SU-DHL-6 (cell line): ENCODE results near the gene PIGB.

Experiments used
- H2AFZ ChIP-seq: fragments of 200-600 bp; sonication (generic); 2 replicates; pipeline ENCODE4 v1.6.1; 2014; ENCODE audit warnings: low read depth, mild to moderate bottlenecking, moderate library complexity, mixed read lengths, antibody characterized with exemption, low read length; ENCODE audit not compliant: severe bottlenecking
- H3F3A ChIP-seq: fragments of 200-600 bp; shearing (Covaris generic); 2 replicates; pipeline ENCODE4 v1.6.0; 2016; ENCODE audit warnings: antibody characterized with exemption, mild to moderate bottlenecking; ENCODE audit not compliant: insufficient read depth
- H3K27ac ChIP-seq: fragments of 200-600 bp; sonication (generic); 2 replicates; pipeline ENCODE4 v1.5.1; 2016; ENCODE audit warnings: low read depth, mild to moderate bottlenecking, low read length, moderate library complexity, mixed read lengths
- H3K27me3 ChIP-seq: fragments of 200-600 bp; sonication (generic), shearing (Covaris generic); 2 replicates; pipeline ENCODE4 v1.6.0; 2014; ENCODE audit warnings: mild to moderate bottlenecking, low read length
- H3K36me3 ChIP-seq: fragments of 200-600 bp; sonication (generic); 2 replicates; pipeline ENCODE4 v1.6.1; 2014; ENCODE audit warnings: mild to moderate bottlenecking, low read length, mixed read lengths
- H3K4me2 ChIP-seq: fragments of 300-600, 200-600 bp; shearing (Covaris generic), sonication (generic); 2 replicates; pipeline ENCODE4 v1.6.0; 2014; ENCODE audit warnings: low read length, low read depth, mild to moderate bottlenecking; ENCODE audit not compliant: poor library complexity, severe bottlenecking
- H3K4me3 ChIP-seq: fragments of 200-600 bp; sonication (generic); 2 replicates; pipeline ENCODE4 v1.5.1; 2014; ENCODE audit warnings: antibody characterized with exemption, low read length, mild to moderate bottlenecking, mixed read lengths; ENCODE audit not compliant: insufficient read depth, poor library complexity, severe bottlenecking
- H3K79me2 ChIP-seq: fragments of 200-600 bp; sonication (generic); 2 replicates; pipeline ENCODE4 v1.6.1; 2014; ENCODE audit warnings: mild to moderate bottlenecking, low read length, moderate library complexity; ENCODE audit not compliant: insufficient read depth
- H3K9ac ChIP-seq: fragments of 200-600 bp; sonication (generic); 2 replicates; pipeline ENCODE4 v1.7.0; 2014; ENCODE audit warnings: mild to moderate bottlenecking, low read length
- H3K9me2 ChIP-seq: fragments of 200-600 bp; sonication (generic); replicated peaks from 2 replicates; pipeline ENCODE4 v1.6.1; 2014; ENCODE audit warnings: low read length; ENCODE audit not compliant: insufficient read depth
- H3K9me3 ChIP-seq: fragments of 200-600 bp; sonication (generic); 2 replicates; pipeline ENCODE4 v1.6.1; 2014; ENCODE audit warnings: low read length, mixed read lengths; ENCODE audit not compliant: insufficient read depth
- H4K20me1 ChIP-seq: fragments of 200-600 bp; sonication (generic); 2 replicates; pipeline ENCODE4 v1.6.1; 2014; ENCODE audit warnings: low read depth, mild to moderate bottlenecking, antibody characterized with exemption, low read length, moderate library complexity, mixed read lengths
- EZH2phosphoT487 ChIP-seq: fragments of 200-600 bp; sonication (generic), shearing (Covaris generic); conservative IDR thresholded peaks from 2 replicates; pipeline ENCODE4 v1.6.1; 2018; ENCODE audit warnings: mild to moderate bottlenecking, antibody characterized with exemption, low read length, moderate library complexity, mixed read lengths
- TF ChIP-seq, protein P1 (sequence below): fragments of 200-600 bp; sonication (generic); IDR thresholded peaks from one replicate; pipeline ENCODE4 v1.5.1; 2017; ENCODE audit warnings: antibody characterized with exemption, mild to moderate bottlenecking, low read length, moderate library complexity; ENCODE audit not compliant: insufficient read depth, poor library complexity, severe bottlenecking

Gene PIGB

DNA sequence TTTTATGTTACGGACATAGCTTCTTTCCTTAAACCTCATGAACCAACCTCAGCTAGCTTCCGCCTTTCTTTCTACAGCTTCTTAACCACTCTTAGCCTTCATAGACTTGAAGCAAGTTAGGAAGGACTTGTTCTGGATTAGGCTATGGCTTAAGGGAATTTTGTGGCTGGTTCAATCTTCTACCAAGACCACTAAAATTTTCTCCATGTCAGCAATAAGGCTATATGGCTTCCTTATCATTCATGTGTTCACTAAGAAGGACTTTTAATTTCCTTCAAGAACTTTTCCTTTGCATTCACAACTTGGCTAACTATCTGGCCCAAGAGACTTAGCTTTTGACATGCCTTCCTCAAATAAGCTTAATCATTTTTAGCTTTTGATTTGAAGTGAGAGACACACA, 64.7 kb downstream of the PIGB start:
- Histone ChIP-seq H3K9ac (no peak overlapping the region), H3K27ac (no peak overlapping the region), H3K36me3 (no peaks in the 10 kb centered on the region), H3K79me2 (no peaks in the 10 kb centered on the region), H3K9me3 (no peaks in the 10 kb centered on the region), H3K27me3 (no peaks in the 10 kb centered on the region), H2AFZ (no peak overlapping the region), H3F3A (no peaks in the 10 kb centered on the region), H3K9me2 (no peaks in the 10 kb centered on the region), H3K4me2 (no peak overlapping the region), H4K20me1 (no peaks in the 10 kb centered on the region), H3K4me3 (no peak overlapping the region)
- TF ChIP-seq EZH2phosphoT487, result no peak
- TF ChIP-seq, protein P1, sequence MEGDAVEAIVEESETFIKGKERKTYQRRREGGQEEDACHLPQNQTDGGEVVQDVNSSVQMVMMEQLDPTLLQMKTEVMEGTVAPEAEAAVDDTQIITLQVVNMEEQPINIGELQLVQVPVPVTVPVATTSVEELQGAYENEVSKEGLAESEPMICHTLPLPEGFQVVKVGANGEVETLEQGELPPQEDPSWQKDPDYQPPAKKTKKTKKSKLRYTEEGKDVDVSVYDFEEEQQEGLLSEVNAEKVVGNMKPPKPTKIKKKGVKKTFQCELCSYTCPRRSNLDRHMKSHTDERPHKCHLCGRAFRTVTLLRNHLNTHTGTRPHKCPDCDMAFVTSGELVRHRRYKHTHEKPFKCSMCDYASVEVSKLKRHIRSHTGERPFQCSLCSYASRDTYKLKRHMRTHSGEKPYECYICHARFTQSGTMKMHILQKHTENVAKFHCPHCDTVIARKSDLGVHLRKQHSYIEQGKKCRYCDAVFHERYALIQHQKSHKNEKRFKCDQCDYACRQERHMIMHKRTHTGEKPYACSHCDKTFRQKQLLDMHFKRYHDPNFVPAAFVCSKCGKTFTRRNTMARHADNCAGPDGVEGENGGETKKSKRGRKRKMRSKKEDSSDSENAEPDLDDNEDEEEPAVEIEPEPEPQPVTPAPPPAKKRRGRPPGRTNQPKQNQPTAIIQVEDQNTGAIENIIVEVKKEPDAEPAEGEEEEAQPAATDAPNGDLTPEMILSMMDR, result no peak

DNA sequence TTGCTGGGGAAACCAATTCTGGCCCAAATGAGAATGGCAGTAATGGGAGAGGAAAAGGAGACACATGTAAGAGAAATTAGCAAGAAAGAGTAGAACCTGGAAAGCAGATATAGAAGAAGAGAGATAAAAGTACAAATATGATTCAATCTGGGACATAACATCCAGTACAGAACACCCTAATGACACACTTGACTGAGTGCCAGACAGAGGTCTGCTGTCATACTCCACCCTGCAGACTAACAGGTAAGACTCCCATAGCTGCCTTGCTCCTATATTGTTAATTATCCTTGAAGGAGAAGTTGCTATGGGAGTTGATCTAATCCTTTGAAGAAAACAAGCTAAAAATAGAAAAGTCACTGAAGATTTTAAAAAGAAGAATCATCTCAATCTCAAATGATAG, 68.0 kb downstream of the PIGB start:
- no peaks in the 10 kb centered on the region for H3K9me2 ChIP-seq
- no peak overlapping the region for H3K4me3 ChIP-seq
- no peaks in the 10 kb centered on the region for H4K20me1 ChIP-seq
- no peak overlapping the region for H3K9ac ChIP-seq
- no peaks in the 10 kb centered on the region for H3K9me3 ChIP-seq
- no peaks in the 10 kb centered on the region for H3K27me3 ChIP-seq
- H2AFZ ChIP-seq, result no peak overlapping the region
- H3K79me2 ChIP-seq, result no peaks in the 10 kb centered on the region
- no peak overlapping the region for H3K27ac ChIP-seq
- no peaks in the 10 kb centered on the region for H3F3A ChIP-seq
- H3K36me3 ChIP-seq, result no peaks in the 10 kb centered on the region
- H3K4me2 ChIP-seq, result no peak overlapping the region
- no peak for TF ChIP-seq EZH2phosphoT487
- TF ChIP-seq, protein P1, result no peak

DNA sequence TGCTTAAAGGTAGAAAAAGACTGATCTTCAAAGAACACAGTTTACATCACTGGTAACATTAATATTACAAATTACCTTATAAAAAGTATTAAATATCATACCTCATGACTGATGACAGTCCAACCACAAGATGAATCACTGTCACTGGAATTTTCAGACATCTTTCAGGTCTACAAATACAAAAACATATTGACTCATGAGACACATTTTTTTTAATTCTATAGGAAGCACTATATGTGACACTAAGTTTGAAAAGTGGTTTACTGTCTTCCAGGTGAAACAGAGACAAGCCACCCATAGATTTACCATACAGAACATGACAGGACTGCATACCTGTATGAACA, 70.2 kb downstream of the PIGB start:
- H3K27me3 ChIP-seq, result no peaks in the 10 kb centered on the region
- H3K79me2 ChIP-seq, result no peaks in the 10 kb centered on the region
- no peak overlapping the region for H3K27ac ChIP-seq
- no peak for TF ChIP-seq EZH2phosphoT487
- TF ChIP-seq, protein P1, result no peak
- no peaks in the 10 kb centered on the region for H3F3A ChIP-seq
- H3K9ac ChIP-seq, result no peak overlapping the region
- H3K36me3 ChIP-seq, result no peaks in the 10 kb centered on the region
- H3K9me2 ChIP-seq, result no peaks in the 10 kb centered on the region
- H4K20me1 ChIP-seq, result no peaks in the 10 kb centered on the region
- no peak overlapping the region for H3K4me2 ChIP-seq
- no peak overlapping the region for H3K4me3 ChIP-seq
- H2AFZ ChIP-seq, result no peak overlapping the region
- H3K9me3 ChIP-seq, result no peaks in the 10 kb centered on the region

DNA sequence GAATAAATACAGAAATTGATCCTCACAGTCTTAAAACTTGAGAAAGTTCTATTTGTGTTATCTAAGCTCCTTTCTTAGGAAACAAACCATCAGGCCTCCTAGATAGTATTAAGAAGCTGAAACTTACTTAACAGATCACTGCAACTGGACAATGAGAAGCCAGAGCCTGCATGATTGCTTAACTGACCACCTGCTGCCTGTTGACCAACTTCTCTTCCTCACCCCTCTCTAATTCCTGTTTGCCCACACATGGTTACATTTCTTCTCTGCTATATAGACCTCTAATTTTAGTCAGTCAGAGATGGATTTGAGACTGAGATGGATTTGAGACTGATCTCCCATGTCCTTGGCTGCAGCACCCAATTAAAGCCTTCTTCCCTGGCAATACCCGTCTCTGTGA, 75.7 kb downstream of the PIGB start:
- TF ChIP-seq EZH2phosphoT487, result no peak
- TF ChIP-seq, protein P1, result no peak
- H3K27me3 ChIP-seq, result no peaks in the 10 kb centered on the region

More for the DNA sequence above, 75.7 kb downstream of the PIGB start:
- Histone ChIP-seq H3F3A (no peaks in the 10 kb centered on the region), H3K79me2 (no peaks in the 10 kb centered on the region), H3K36me3 (no peaks in the 10 kb centered on the region), H2AFZ (no peak overlapping the region), H3K9me3 (no peaks in the 10 kb centered on the region), H3K27ac (no peak overlapping the region), H3K4me3 (no peak overlapping the region), H3K4me2 (no peak overlapping the region), H4K20me1 (no peaks in the 10 kb centered on the region), H3K9ac (no peak overlapping the region), H3K9me2 (no peaks in the 10 kb centered on the region)
